ENCODE measurements around the gene NHLH1.

Gene NHLH1

GRCh38 chr1:160366731-160367515 is at the start of gene NHLH1:
Gene NHLH1 (plus strand): TSS chr1:160367071. CDS start chr1:160370732, 3,661 bp downstream.
- no peak within 1 kb of the TSS for H3K4me3 ChIP-seq (ENCODE audit: low read depth, low read length)
- TF ChIP-seq CTCF (IDR thresholded peaks at IDR 0.05; ENCODE audit: low read depth, low read length): no peak

GRCh38 chr1:160322831-160323230 is 44.0 kb upstream of the NHLH1 start:
- no peak for TF ChIP-seq CTCF (IDR thresholded peaks at IDR 0.05; ENCODE audit: low read depth, low read length)

GRCh38 chr1:160325252-160325651 is 41.6 kb upstream of the NHLH1 start:
- no peak overlapping the region for H3K4me3 ChIP-seq (ENCODE audit: low read depth, low read length)
- TF ChIP-seq CTCF (IDR thresholded peaks at IDR 0.05; ENCODE audit: low read depth, low read length): no peak

More at GRCh38 chr1:160322831-160323230, 44.0 kb upstream of the NHLH1 start:
- no peak overlapping the region for H3K4me3 ChIP-seq (ENCODE audit: low read depth, low read length)

GRCh38 chr1:160326418-160326817 is 40.5 kb upstream of the NHLH1 start:
- no peak for TF ChIP-seq CTCF (IDR thresholded peaks at IDR 0.05; ENCODE audit: low read depth, low read length)
- no peak overlapping the region for H3K4me3 ChIP-seq (ENCODE audit: low read depth, low read length)

GRCh38 chr1:160328184-160328583 is 38.7 kb upstream of the NHLH1 start:
- no peak for TF ChIP-seq CTCF (IDR thresholded peaks at IDR 0.05; ENCODE audit: low read depth, low read length)
- no peak overlapping the region for H3K4me3 ChIP-seq (ENCODE audit: low read depth, low read length)

GRCh38 chr1:160330119-160330518 is 36.8 kb upstream of the NHLH1 start:
- no peak for TF ChIP-seq CTCF (IDR thresholded peaks at IDR 0.05; ENCODE audit: low read depth, low read length)
- H3K4me3 ChIP-seq (ENCODE audit: low read depth, low read length): no peak overlapping the region

- H3K4me3 ChIP-seq (ENCODE audit: low read depth, low read length): no peak overlapping the region
- TF ChIP-seq CTCF (IDR thresholded peaks at IDR 0.05; ENCODE audit: low read depth, low read length): no peak
These were observed 34.4 kb upstream of the NHLH1 start for GRCh38 chr1:160332516-160332915.

All from WI38 (cell line).